Thymus (tissue), 11 donors: ENCODE results near the gene NAGLU. TPM values are rescaled to one million over a fixed set of nuclear protein-coding genes. Genes with fewer than 3 reads are reported as not detected.

Experiments
- DNase-seq, 9 donors: peaks; one replicate each; pipeline ENCODE4 v3.0.0-alpha.2; 2013; ENCODE audit warnings: low spot score in 9 of 9, low read depth in 6 of 9, missing footprints in 1 of 9
- H3K27ac ChIP-seq, 2 donors: one replicate each; pipeline ENCODE4 v1.5.1; 2013; ENCODE audit warnings: control low read depth in 1 of 2, low read depth in 1 of 2, low read length in 1 of 2, mild to moderate bottlenecking in 1 of 2, moderate library complexity in 1 of 2
- H3K27me3 ChIP-seq, 2 donors: one replicate each; pipeline ENCODE4 v1.5.1; 2013; ENCODE audit warnings: low read length in 1 of 2; ENCODE audit not compliant: control insufficient read depth in 2 of 2, insufficient read depth in 1 of 2
- H3K36me3 ChIP-seq, 2 donors: one replicate each; pipeline ENCODE4 v1.5.1; 2013; ENCODE audit warnings: low read length in 1 of 2, mild to moderate bottlenecking in 1 of 2, moderate library complexity in 1 of 2; ENCODE audit not compliant: control insufficient read depth in 2 of 2, insufficient read depth in 2 of 2
- H3K4me1 ChIP-seq, 2 donors: one replicate each; pipeline ENCODE4 v1.5.1; 2013; ENCODE audit warnings: low read length in 2 of 2; ENCODE audit not compliant: control insufficient read depth in 2 of 2, insufficient read depth in 2 of 2
- H3K4me3 ChIP-seq, 2 donors: one replicate each; pipeline ENCODE4 v1.5.1; 2013; ENCODE audit warnings: low read length in 2 of 2, control low read depth in 1 of 2, mild to moderate bottlenecking in 1 of 2
- H3K9me3 ChIP-seq, 2 donors: one replicate each; pipeline ENCODE4 v1.5.1; 2013; ENCODE audit warnings: low read length in 1 of 2, mild to moderate bottlenecking in 1 of 2; ENCODE audit not compliant: control insufficient read depth in 2 of 2, insufficient read depth in 1 of 2
- WGBS: extraction: QIAGEN DNeasy Blood & Tissue Kit; methylation state at CpG from one replicate; pipeline ENCODE4 v1.1.7; 2013; 5-methylcytosine and 5-hydroxymethylcytosine counted together
- polyA plus RNA-seq: library from polyadenylated mRNA; stranded (reverse); fragments of 200-250 nt; gene quantifications from one replicate; pipeline ENCODE4 v1.2.3, GENCODE V29; 2013
- total RNA-seq: library from RNA; stranded (reverse); fragments of 120-200 nt; gene quantifications from one replicate; pipeline ENCODE4 v1.2.4, GENCODE V29; 2013
- donor health status: healthy.

NAGLU gene
- total and polyA plus RNA-seq, 2 donors = 10.0 to 33.6 TPM

DNA sequence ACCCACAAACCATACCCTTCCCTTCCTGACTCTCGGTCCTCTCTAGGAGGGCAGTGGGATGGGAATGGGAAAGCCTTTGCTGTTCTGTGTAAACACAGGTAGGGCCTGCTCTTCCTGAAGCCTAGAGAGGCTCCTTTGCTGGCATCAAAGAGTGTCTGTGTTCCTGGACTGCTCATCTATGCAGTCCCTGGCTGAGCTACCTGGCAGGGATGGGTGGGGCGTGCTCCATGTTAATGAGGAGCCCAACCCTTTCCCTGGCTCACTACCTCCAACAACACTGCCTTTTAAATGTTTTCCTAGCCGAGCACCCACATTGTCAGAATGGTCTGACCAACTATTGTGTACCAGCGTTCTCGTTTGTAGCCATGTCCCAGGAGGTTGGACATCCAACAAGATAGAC, 26.6 kb upstream of the NAGLU start:
- Histone ChIP-seq H3K27me3 (no peaks in the 10 kb centered on the region), H3K36me3 (peaks cover 31 to 41% of the 10 kb centered on the region in 2 donors), H3K4me1 (peaks cover 0 to 29% of the 10 kb centered on the region in 2 donors), H3K4me3 (no peak overlapping the region), H3K27ac (no peak overlapping the region), H3K9me3 (no peaks in the 10 kb centered on the region)
- WGBS = 93% methylated on average over 5 of the region's 5 CpGs
- DNase-seq = no peak

DNA sequence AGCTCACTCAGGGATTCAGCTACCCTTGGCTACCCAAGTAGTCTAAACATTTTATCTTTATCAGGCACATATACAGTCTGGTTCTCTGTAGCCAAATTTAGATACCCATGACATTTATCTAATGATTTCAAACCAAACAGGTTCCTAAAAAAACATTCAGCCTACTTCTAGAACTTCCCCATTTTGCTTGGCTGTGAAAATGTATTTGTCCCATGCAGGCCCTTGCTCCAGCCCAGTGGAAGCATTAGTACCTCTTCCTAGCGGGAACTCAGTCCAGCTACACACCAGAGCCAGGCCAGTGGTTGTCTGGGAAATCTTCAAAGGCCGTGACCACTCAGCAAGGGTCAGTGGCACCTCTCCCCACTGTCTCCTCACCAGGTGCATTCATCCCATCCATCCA, 26.2 kb upstream of the NAGLU start:
- Histone ChIP-seq H3K4me1 (peaks cover 0 to 29% of the 10 kb centered on the region in 2 donors), H3K9me3 (no peaks in the 10 kb centered on the region), H3K27ac (no peak overlapping the region), H3K36me3 (peaks cover 32 to 45% of the 10 kb centered on the region in 2 donors), H3K4me3 (no peak overlapping the region), H3K27me3 (no peaks in the 10 kb centered on the region)
- DNase-seq = no peak
- WGBS = 96% methylated on average over 2 of the region's 2 CpGs

- 95% methylated on average over 9 of the region's 9 CpGs for WGBS
- no peaks in the 10 kb centered on the region for H3K27me3 ChIP-seq
- no peak for DNase-seq
- no peaks in the 10 kb centered on the region for H3K9me3 ChIP-seq
- peak overlapping the region in 1 of 2 donors; percentile 32 for H3K27ac ChIP-seq
- peaks cover 0 to 33% of the 10 kb centered on the region in 2 donors for H3K4me1 ChIP-seq
- H3K4me3 ChIP-seq = no peak overlapping the region
- peaks cover 38 to 50% of the 10 kb centered on the region in 2 donors for H3K36me3 ChIP-seq
Observed at GRCh38 chr17:42512246-42512645, 23.8 kb upstream of the NAGLU start.

GRCh38 chr17:42512733-42513251, 23.2 kb upstream of the NAGLU start:
- Histone ChIP-seq H3K27me3 (no peaks in the 10 kb centered on the region), H3K27ac (peak overlapping the region in 1 of 2 donors; percentile 32), H3K36me3 (peaks cover 38 to 45% of the 10 kb centered on the region in 2 donors), H3K4me3 (no peak overlapping the region), H3K4me1 (peaks cover 0 to 31% of the 10 kb centered on the region in 2 donors), H3K9me3 (no peaks in the 10 kb centered on the region)
- DNase-seq = no peak
- WGBS = 89% methylated on average over 6 of the region's 6 CpGs

- Histone ChIP-seq H3K27ac (no peak overlapping the region), H3K9me3 (no peaks in the 10 kb centered on the region), H3K4me3 (no peak overlapping the region), H3K4me1 (peaks cover 0 to 34% of the 10 kb centered on the region in 2 donors), H3K27me3 (no peaks in the 10 kb centered on the region), H3K36me3 (peaks cover 33 to 37% of the 10 kb centered on the region in 2 donors)
- WGBS = 98% methylated on average over 11 of the region's 11 CpGs
- no peak for DNase-seq
Observed at GRCh38 chr17:42513686-42514085, 22.4 kb upstream of the NAGLU start.

DNA sequence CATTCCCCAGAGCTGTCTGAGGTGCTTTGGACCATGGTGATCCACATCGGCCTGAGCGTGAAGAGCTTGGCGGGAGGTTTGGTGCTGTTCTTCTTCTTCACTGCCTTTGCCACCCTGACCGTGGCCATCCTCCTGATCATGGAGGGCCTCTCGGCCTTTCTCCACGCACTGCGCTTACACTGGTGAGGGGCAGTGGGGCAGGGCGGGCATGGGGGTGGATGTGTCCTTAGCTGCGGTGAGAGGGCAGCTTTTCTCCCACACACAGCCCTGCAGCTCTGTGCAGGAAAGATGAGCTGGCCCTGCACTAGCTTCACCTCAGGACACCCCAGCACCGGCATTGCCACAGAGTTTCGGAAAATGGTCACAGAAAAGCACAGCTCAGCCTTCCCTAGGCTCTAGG, 21.8 kb upstream of the NAGLU start:
- Histone ChIP-seq H3K4me1 (peaks cover 0 to 35% of the 10 kb centered on the region in 2 donors), H3K9me3 (no peaks in the 10 kb centered on the region), H3K27ac (no peak overlapping the region), H3K27me3 (no peaks in the 10 kb centered on the region), H3K36me3 (peaks cover 32 to 35% of the 10 kb centered on the region in 2 donors), H3K4me3 (no peak overlapping the region)
- no peak for DNase-seq
- WGBS = 98% methylated on average over 11 of the region's 11 CpGs

DNA sequence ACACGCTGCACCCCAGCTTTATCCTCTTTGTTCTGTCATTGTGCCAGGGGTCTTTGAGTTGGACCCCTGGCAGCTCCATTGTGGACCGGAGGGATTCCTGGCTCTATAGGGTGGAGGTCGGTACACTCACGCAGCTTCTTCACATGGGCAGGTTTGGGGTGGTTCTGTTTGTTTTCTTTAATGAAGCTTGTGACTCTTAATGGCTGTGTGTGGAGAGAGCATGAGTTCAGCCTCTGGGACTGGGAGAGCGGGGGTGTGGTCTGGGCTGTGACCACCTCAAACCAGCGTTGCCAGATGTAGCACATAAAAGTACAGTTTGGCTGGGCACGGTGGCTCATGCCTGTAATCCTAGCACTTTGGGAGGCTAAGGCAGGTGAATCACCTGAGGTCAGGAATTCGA, 21.2 kb upstream of the NAGLU start:
- DNase-seq = no peak
- H3K36me3 ChIP-seq = peaks cover 33 to 35% of the 10 kb centered on the region in 2 donors
- H3K27ac ChIP-seq = no peak overlapping the region
- H3K4me1 ChIP-seq = peaks cover 0 to 40% of the 10 kb centered on the region in 2 donors
- H3K4me3 ChIP-seq = no peak overlapping the region
- H3K27me3 ChIP-seq = no peaks in the 10 kb centered on the region
- 96% methylated on average over 8 of the region's 8 CpGs for WGBS
- H3K9me3 ChIP-seq = no peaks in the 10 kb centered on the region

- DNase-seq = peak in 7 of 9 donors; percentile 49 to 85 (median 71)
- Histone ChIP-seq H3K9me3 (no peaks in the 10 kb centered on the region), H3K27me3 (no peaks in the 10 kb centered on the region), H3K27ac (no peak overlapping the region), H3K36me3 (peaks cover 36 to 49% of the 10 kb centered on the region in 2 donors), H3K4me1 (peaks cover 0 to 49% of the 10 kb centered on the region in 2 donors), H3K4me3 (no peak overlapping the region)
- 14% methylated on average over 9 of the region's 9 CpGs for WGBS
Observed at GRCh38 chr17:42517516-42517915, 18.5 kb upstream of the NAGLU start.

- H3K4me1 ChIP-seq = peaks cover 0 to 47% of the 10 kb centered on the region in 2 donors
- no peaks in the 10 kb centered on the region for H3K27me3 ChIP-seq
- WGBS = 68% methylated on average over 9 of the region's 9 CpGs
- H3K36me3 ChIP-seq = peaks cover 39 to 52% of the 10 kb centered on the region in 2 donors
- no peaks in the 10 kb centered on the region for H3K9me3 ChIP-seq
- DNase-seq = no peak
- H3K4me3 ChIP-seq = no peak overlapping the region
- H3K27ac ChIP-seq = peak overlapping the region; percentile 26 to 37
Observed at GRCh38 chr17:42518046-42518754, 17.8 kb upstream of the NAGLU start.
